Adrenal gland (tissue), 12 donors: ENCODE measurements around the gene CROCC. TPM values are rescaled to one million over a fixed set of nuclear protein-coding genes. Genes with fewer than 3 reads are reported as not detected.
"Not testable (repeated sequence)": the region's sequence is repeated elsewhere in the genome, so short reads cannot be mapped to it uniquely, and the experiment has no call there.

Experiments
- DNase-seq, 7 donors: peaks; one replicate each; pipeline ENCODE4 v3.0.0-alpha.2; 2019 to 2020
- H3K27ac ChIP-seq, 5 donors: fragments of 200-600 bp; sonication (generic) in 4 of 5; 1 replicate in 3 of 5; 2 replicates in 2 of 5; pipeline versions ENCODE4 v1.5.1 to v1.8.0; 2016 to 2020; ENCODE audit warnings: mild to moderate bottlenecking in 1 of 5
- H3K27me3 ChIP-seq: fragments of 200-600 bp; 2 replicates; pipeline ENCODE4 v1.8.0; 2021
- H3K36me3 ChIP-seq, 2 donors: fragments of 200-600 bp; replicated peaks in 1 of 2; 1 replicate in 1 of 2; 2 replicates in 1 of 2; pipeline versions ENCODE4 v1.5.1 to v1.8.0; 2018 to 2022
- H3K4me1 ChIP-seq, 2 donors: fragments of 200-600 bp; replicated peaks in 1 of 2; 1 replicate in 1 of 2; 2 replicates in 1 of 2; pipeline versions ENCODE4 v1.5.1 to v1.8.0; 2018 to 2021
- H3K4me3 ChIP-seq, 4 donors: fragments of 200-600 bp; sonication (generic) in 3 of 4; one replicate each; pipeline ENCODE4 v1.5.1; 2016 to 2018
- H3K9me3 ChIP-seq, 3 donors: fragments of 200-600 bp; sonication (generic) in 1 of 3; replicated peaks in 1 of 3; 1 replicate in 2 of 3; 2 replicates in 1 of 3; pipeline versions ENCODE4 v1.5.1 to v1.8.0; 2016 to 2021
- POLR2A ChIP-seq, 2 donors: fragments of 450-650 bp; IDR thresholded peaks; one replicate each; pipeline ENCODE4 v1.6.1; 2017; ENCODE audit warnings: antibody characterized with exemption in 2 of 2, mild to moderate bottlenecking in 2 of 2, moderate library complexity in 1 of 2
- WGBS, 4 donors: extraction: QIAGEN DNeasy Blood & Tissue Kit in 2 of 4; methylation state at CpG; one replicate each; pipeline versions ENCODE4 v1.1.5 to v1.1.7; 2013 to 2017; 5-methylcytosine and 5-hydroxymethylcytosine counted together
- intact Hi-C, 2 donors: fragments of 100-400 bp; cut with DNase I; formaldehyde crosslinking; loops; one replicate each; pipeline versions ENCODE4 v1.14.1 to v1.15.0; 2022 to 2023
- polyA plus RNA-seq, 3 donors: library from polyadenylated mRNA; stranded (reverse); fragments of 200-250 nt in 2 of 3; fragments of 350-450 nt in 1 of 3; fragmentation: Illumina TruSeq in 1 of 3; extraction: RNeasy Lipid Tissue Mini Kit (QIAGEN cat#74804) in 1 of 3; gene quantifications; one replicate each; pipeline ENCODE4 v1.2.3, GENCODE V29; 2013 to 2014
- total RNA-seq, 9 donors: library from RNA; depleted of rRNA in 4 of 9; stranded (reverse); fragments of >200 nt in 4 of 9; fragments of 120-200 nt in 1 of 9; fragmentation: NEBNext Ultra II Directional in 1 of 9; extraction: Animal tissue kit (Norgen Biotek cat#: 25700) in 1 of 9; gene quantifications; one replicate each; pipeline versions ENCODE4 v1.1.0 to v1.2.4, GENCODE V29; 2013 to 2023
- TF ChIP-seq, protein P1 (sequence below), 6 experiments: fragments of 450-650 bp in 4 of 6; fragments of 200-600 bp in 2 of 6; sonication (generic) in 1 of 6; IDR thresholded peaks; 1 replicate in 5 of 6; 2 replicates in 1 of 6; pipeline versions ENCODE4 v1.5.1 to v1.8.0; 2016 to 2021; ENCODE audit warnings: antibody characterized with exemption in 6 of 6, mild to moderate bottlenecking in 2 of 6, moderate library complexity in 1 of 6
- donor health status: healthy with polysubstance abuse.
- donor health status: Bipolar disorder and iron deficiency.
- donor health status: DM: yes; HTN: yes; CAD: no.
- donor health status: DM: no; HTN: no; CAD: no.
- donor health status: DM: no; HTN: no; CAD: no.
- donor health status: DM: yes; HTN: yes; CAD: no.

Gene CROCC
- total and polyA plus RNA-seq, 12 donors, result 2.3 to 151 (median 19.2) TPM

- H3K27ac ChIP-seq, result no peak overlapping the region
- TF ChIP-seq, protein P1, sequence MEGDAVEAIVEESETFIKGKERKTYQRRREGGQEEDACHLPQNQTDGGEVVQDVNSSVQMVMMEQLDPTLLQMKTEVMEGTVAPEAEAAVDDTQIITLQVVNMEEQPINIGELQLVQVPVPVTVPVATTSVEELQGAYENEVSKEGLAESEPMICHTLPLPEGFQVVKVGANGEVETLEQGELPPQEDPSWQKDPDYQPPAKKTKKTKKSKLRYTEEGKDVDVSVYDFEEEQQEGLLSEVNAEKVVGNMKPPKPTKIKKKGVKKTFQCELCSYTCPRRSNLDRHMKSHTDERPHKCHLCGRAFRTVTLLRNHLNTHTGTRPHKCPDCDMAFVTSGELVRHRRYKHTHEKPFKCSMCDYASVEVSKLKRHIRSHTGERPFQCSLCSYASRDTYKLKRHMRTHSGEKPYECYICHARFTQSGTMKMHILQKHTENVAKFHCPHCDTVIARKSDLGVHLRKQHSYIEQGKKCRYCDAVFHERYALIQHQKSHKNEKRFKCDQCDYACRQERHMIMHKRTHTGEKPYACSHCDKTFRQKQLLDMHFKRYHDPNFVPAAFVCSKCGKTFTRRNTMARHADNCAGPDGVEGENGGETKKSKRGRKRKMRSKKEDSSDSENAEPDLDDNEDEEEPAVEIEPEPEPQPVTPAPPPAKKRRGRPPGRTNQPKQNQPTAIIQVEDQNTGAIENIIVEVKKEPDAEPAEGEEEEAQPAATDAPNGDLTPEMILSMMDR (IDR thresholded peaks at IDR 0.05), result no peak
- TF ChIP-seq POLR2A (IDR thresholded peaks at IDR 0.05), result no peak
- peaks cover 0 to 12% of the 10 kb centered on the region in 2 donors for H3K4me1 ChIP-seq
- no peak for DNase-seq
- H3K36me3 ChIP-seq, result peaks cover 0 to 20% of the 10 kb centered on the region in 2 donors
- WGBS, 4 donors, result 94 to 97% (median 96%) methylated on average over 9 to 12 of the region's 12 CpGs
- no peak overlapping the region for H3K4me3 ChIP-seq
- intact Hi-C loops, result loop anchor here (5.0 kb wide), 2 partner anchors 84 to 94 kb away; partner anchors contain the start of gene SDHB (in 1 of the 2)
- no peaks in the 10 kb centered on the region for H3K27me3 ChIP-seq
- H3K9me3 ChIP-seq, result no peaks in the 10 kb centered on the region
Observed at GRCh38 chr1:16958475-16958874, 36.7 kb downstream of the CROCC start.

GRCh38 chr1:16960560-16961296, 39.0 kb downstream of the CROCC start:
- no peaks in the 10 kb centered on the region for H3K9me3 ChIP-seq
- H3K4me3 ChIP-seq, result peak overlapping the region in 1 of 4 donors; percentile 75
- H3K27ac ChIP-seq, result peak overlapping the region in 2 of 5 donors; percentile 49 to 67
- intact Hi-C loops, result no loop called here
- DNase-seq, result peak; percentile 69 to 92 (median 81)
- TF ChIP-seq, protein P1 (IDR thresholded peaks at IDR 0.05), result peak; percentile 33 to 75 (median 58)
- TF ChIP-seq POLR2A (IDR thresholded peaks at IDR 0.05), result no peak
- WGBS, 4 donors, result 5 to 23% (median 6%) methylated on average over 11 to 57 of the region's 57 CpGs
- no peaks in the 10 kb centered on the region for H3K27me3 ChIP-seq
- H3K4me1 ChIP-seq, result peaks cover 0 to 12% of the 10 kb centered on the region in 2 donors
- H3K36me3 ChIP-seq, result peaks cover 0 to 4% of the 10 kb centered on the region in 2 donors

DNA sequence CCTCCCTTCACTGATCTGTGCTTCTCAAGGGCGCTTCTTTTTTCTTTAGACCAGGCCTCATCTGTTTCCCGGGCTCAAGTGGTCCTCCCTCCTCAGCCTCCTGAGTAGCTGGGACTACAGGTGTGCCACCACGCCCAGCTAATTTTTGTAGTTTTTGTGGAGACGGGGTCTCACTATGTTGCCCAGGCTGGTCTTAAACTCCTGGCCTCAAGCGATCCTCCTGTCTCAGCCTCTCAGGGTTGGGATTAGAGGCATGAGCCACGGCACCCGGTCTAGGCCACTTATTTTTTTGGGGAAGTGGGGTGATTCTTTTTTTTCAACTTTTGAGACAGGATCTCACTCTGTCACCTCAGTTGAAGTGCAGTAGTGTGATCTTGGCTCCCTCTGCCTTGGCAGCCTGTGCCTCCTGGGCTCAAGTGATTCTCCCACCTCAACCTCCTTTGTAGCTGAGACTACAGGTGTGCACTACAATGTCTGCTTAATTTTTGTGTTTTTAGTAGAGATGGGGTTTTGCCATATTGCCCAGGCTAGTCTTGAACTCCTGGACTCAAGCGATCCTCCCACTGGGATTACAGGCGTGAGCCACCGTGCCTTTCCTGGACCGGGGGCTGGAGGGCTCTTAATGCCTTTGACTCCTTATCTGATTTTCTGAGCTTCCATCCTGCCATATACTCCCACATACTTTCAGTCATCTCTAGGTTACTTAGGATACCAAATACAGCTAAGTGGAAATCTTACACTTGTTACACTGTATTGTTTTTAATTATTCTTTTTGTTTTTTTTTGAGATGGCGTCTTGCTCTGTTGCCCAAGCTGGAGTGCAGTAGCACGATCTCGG, 39.8 kb downstream of the CROCC start:
- no peaks in the 10 kb centered on the region for H3K27me3 ChIP-seq
- peaks cover 0 to 13% of the 10 kb centered on the region in 2 donors for H3K4me1 ChIP-seq
- TF ChIP-seq, protein P1 (IDR thresholded peaks at IDR 0.05), result no peak
- no peak for TF ChIP-seq POLR2A (IDR thresholded peaks at IDR 0.05)
- 87 to 95% (median 90%) methylated on average over 14 of the region's 14 CpGs for WGBS, 4 donors
- intact Hi-C loops, result no loop called here
- H3K9me3 ChIP-seq, result no peaks in the 10 kb centered on the region
- peaks cover 0 to 8% of the 10 kb centered on the region in 2 donors for H3K36me3 ChIP-seq
- H3K4me3 ChIP-seq, result peak overlapping the region in 1 of 4 donors; percentile 75
- DNase-seq, result no peak
- peak overlapping the region in 1 of 5 donors; percentile 49 for H3K27ac ChIP-seq

GRCh38 chr1:16964169-16964568, 42.4 kb downstream of the CROCC start:
- DNase-seq, H3K4me3 ChIP-seq, intact Hi-C loops, H3K27me3 ChIP-seq, H3K27ac ChIP-seq, H3K9me3 ChIP-seq: not testable (repeated sequence)
- Histone ChIP-seq H3K36me3 (peaks cover 0 to 13% of the 10 kb centered on the region in 2 donors), H3K4me1 (peaks cover 6 to 23% of the 10 kb centered on the region in 2 donors)
- WGBS, 4 donors, result 94 to 99% (median 96%) methylated on average over 4 of the region's 4 CpGs
